ENCODE data around the gene GDPGP1.
"Not testable (repeated sequence)": the region's sequence is repeated elsewhere in the genome, so short reads cannot be mapped to it uniquely, and the experiment has no call there.

Gene GDPGP1

DNA sequence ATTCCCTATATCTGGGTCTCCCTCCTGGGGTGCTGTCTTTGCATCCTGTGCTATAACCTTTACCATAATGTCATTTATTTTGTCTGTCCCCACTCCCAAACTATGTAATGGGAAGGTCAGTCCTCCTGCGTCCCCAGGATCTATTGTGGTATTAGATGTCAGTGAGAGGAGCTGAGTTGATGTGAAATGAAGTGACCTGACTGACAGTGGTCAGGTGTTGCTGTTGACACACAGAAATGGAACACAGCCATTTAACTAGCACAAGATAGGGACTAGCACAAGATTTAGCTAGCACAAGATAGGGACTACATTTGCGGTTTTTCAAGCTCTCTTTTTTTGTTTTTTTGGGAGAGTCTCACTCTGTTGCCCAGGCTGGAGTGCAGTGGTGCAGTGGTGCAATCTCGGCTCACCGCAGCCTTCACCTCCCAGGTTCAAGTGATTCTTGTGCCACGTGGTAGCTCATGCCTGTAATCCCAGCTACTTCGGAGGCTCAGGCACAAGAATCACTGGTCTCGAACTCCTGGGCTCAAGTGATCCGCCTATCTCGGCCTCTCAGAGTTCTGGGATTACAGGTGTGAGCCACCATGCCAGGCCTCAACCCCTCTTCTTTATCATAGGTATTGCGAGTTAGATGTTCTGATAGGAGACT, 36.6 kb downstream of the GDPGP1 start:
- no peak for TF ChIP-seq ZNF274 (IDR thresholded peaks at IDR 0.05; ENCODE audit: low read depth, low read length)
- no peak overlapping the region for H3K4me3 ChIP-seq (ENCODE audit: low read length)

DNA sequence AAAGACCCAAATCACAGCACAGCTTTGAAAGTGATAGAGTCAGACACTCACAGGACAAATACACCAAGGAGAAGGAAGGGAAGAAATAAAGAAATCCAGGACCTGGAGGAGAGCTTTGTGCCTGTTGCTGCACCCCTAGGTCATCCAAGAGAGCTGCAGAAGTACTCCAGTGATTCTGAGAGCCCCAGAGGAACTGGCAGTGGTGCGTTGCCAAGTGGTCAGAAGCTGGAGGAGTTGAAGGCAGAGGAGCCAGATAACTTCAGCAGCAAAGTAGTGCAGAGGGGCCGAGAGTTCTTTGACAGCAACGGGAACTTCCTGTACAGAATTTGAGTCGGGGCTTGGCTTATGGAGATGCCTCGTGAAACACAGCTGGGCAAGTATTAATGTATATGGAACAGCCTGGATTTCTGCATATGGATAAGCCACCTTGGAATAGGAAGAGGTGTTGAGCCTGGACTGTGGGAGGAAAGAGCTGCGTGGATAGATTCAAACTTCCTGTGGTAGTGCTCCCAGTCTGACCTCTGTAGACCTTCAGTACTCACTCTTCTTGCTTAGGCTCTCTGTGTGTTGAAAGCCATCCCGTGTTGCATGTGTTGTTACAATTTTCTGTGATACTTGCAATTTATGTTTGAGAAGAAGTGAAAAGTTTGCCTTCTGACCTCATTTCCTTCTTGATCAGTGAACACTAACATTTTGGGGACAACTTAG, 37.6 kb downstream of the GDPGP1 start:
- no peak overlapping the region for H3K4me3 ChIP-seq (ENCODE audit: low read length)
- no peak for TF ChIP-seq ZNF274 (IDR thresholded peaks at IDR 0.05; ENCODE audit: low read depth, low read length)

DNA sequence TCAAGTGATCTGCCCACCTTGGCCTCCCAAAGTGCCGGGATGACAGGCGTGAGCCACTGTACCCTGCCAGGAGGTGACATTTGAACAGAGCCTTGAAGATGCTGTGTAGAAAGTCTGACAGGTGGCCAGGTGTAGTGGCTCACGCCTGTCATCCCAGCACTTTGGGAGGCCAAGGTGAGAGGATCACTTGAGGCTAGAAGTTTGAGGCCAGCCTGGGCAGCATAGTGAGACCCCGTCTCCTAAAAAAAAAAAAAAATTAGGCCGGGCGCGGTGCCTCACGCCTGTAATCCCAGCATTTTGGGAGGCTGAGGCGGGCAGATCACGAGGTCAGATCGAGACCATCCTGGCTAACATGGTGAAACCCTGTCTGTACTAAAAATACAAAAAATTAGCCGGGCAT, 44.5 kb downstream of the GDPGP1 start:
- not testable (repeated sequence) for H3K4me3 ChIP-seq (ENCODE audit: low read length)

DNA sequence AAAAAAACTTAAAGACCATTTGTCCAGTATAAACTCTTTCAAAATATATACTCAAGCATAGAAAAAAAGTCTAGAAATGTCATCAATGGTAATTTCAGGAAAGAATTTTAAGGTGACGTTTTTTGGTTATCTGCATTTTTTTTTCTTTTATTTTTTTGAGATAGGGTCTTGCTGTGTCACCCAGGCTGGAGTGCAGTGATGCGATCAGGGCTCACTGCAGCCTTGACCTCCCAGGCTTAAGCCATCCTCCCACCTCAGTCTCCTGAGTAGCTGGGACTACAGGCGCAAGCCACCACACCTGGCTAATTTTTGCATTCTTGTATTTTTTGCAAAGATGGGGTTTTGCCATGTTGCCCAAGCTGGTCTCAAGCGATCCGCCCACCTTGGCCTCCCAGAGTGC, 46.7 kb downstream of the GDPGP1 start:
- H3K4me3 ChIP-seq (ENCODE audit: low read length), result not testable (repeated sequence)

DNA sequence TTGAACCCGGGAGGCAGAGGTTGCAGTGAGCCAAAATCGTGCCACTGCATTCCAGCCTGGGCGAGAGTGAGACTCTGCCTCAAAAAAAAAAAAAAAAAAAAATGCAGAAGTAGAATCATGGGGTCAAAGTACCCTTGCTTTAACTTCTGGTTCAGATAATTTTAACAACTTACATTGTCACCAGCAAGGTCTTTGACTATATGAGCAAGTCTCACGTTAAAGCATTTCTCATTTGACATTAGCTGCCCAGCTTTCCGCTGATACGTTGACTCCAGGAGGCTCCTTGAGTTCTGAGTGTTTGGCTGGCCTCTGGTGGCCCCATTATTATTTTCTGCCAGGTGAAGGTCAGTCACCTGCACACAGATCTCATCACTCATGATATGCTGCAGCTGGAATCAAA, 47.6 kb downstream of the GDPGP1 start:
- H3K4me3 ChIP-seq (ENCODE audit: low read length), result not testable (repeated sequence)

DNA sequence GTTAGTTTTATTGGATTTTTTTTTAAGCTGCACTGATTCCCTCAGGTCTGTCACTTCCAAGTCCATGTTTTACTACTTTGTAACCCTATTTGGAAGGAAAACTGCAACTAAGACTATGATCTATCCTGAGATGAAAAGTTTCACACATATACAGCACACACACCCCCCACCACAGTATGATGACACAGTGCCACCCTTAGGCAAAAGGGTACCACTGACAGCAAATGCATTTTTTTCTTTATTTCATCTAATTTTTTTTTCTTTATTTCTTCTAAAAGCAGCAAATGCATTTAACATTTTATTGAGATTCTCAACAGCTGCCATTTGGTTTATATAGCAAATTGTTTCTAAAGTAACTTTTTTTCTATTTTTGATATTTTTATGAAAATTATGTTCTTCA, 52.7 kb downstream of the GDPGP1 start:
- H3K4me3 ChIP-seq (ENCODE audit: low read length), result no peak overlapping the region
- no peak for TF ChIP-seq ZNF274 (IDR thresholded peaks at IDR 0.05; ENCODE audit: low read depth, low read length)

DNA sequence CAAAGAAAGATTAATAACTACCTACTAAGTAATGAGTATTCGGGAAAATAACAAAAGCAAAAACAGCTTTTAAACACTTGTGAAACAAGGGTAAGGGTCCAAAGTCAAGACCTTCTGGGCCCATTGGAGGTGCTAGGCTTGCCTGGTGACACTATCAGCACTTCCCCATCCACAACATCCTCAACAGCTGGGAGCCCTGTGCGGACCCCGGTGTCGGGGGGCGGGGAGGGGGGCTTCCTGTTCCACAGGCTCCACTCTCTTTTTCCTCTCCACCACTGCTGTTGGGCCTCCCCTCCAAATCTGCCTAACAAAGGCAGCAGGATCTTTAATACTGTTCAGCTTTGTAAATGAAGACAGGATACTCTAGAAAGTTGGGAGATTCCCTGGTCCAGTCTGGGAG, 53.1 kb downstream of the GDPGP1 start:
- no peak overlapping the region for H3K4me3 ChIP-seq (ENCODE audit: low read length)
- TF ChIP-seq ZNF274 (IDR thresholded peaks at IDR 0.05; ENCODE audit: low read depth, low read length), result no peak

DNA sequence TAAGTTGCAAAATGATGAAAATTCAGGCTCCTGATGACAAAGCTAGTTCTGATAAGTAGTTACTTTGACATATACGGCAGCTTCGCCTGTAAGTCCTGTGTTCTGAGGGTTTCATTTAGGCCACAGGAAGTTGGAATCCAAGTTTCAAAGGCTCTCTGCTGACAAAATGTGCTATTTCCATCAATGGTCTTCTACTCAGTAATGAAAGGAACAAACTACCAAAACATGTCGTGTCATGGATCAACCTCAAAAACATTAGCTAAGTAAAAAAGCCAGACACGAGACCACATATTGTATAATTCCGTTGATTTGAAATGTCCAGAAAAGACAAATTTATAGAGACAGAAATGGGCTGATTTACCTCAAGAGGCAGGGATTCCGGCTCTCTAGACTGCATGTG, 53.9 kb downstream of the GDPGP1 start:
- H3K4me3 ChIP-seq (ENCODE audit: low read length), result no peak overlapping the region
- no peak for TF ChIP-seq ZNF274 (IDR thresholded peaks at IDR 0.05; ENCODE audit: low read depth, low read length)

DNA sequence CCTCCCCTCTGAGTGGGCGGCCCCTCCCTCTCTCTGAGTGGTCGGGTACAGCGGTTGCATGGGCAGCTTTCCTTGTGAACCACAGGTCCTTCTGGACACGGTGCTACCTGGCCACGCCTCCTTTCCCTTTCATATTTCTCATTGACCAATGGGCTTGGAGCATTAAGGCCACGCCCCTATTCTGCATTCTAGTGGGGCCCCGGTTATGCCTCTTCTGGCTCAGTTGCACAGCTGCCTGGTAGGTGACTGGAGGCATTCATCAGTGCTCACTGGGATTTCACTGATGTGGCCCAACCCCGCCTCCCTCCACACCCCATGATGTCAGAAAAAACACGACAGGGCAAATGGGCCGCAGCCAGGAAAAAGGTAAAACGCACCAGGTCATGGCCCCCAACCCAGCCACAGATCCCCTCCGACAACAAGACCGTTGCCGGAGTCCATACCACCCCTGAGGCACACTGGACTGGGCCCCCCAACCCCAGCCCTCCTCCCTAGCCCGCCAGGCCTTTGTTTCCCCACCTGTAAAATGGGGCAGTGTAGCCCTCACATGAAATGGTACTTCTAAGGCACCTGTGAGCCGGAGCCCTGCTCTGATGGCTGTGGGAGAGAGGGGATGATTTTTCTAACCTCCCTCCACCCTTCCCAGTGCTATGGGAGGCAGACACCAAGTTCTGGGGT, 57.8 kb downstream of the GDPGP1 start:
- TF ChIP-seq ZNF274 (IDR thresholded peaks at IDR 0.05; ENCODE audit: low read depth, low read length), result no peak
- no peak overlapping the region for H3K4me3 ChIP-seq (ENCODE audit: low read length)

DNA sequence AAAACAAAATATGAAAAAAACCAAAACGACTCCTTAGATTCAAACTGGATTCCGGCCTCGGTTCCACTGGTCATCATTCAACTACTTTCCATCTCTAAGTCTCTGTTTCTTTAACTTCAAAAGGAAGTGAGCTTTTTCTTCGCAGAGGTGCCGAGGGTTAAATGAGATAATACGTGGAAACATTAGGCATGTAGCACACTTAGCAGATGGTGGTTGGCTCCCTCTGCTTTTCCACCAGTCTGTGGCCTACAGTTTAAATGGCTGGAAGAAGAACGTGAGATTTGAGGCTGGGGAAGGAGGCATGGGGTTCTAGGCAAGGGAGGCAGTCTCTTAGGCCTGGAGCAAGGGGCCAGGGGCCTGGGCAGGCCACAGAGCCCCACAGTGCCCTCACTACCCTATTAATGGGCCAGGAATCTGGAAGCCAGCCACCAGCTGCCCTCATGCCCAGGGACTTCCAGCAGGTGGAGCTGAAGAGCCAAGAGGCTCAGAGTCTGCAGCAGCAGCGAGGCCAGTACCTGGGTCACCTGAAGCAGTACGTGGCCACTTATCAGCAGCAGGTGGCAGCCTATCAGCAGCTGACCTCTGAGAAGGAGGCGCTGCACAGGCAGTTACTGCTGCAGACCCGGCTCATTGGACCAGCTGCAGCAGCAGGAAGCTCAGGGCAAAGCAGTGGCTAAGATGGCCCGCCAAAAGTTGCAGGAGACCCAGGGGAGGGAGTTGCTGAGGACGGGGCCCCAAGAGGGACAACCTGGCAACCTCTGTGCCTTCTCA, 59.2 kb downstream of the GDPGP1 start:
- not testable (repeated sequence) for H3K4me3 ChIP-seq (ENCODE audit: low read length)

DNA sequence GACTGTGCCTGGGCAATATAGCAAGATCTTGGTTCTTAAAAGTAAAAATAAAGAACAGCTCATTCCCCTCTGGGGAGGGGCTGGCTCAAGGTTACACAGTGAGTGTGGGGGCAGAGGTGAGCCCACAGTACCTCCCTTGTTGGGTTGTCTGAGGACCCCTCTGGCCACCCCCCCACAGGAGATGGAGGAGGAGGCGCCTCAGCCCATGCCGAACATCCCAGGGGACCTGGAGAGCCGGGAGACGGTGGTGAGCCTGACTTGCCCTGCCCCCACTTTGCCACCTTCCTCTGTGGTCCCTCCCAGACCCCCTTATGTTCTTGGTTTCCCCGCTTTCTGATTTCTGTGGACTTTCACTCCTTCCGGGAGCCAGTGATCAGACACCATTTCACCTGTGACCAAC, 60.1 kb downstream of the GDPGP1 start:
- no peak overlapping the region for H3K4me3 ChIP-seq (ENCODE audit: low read length)
- TF ChIP-seq ZNF274 (IDR thresholded peaks at IDR 0.05; ENCODE audit: low read depth, low read length), result no peak

DNA sequence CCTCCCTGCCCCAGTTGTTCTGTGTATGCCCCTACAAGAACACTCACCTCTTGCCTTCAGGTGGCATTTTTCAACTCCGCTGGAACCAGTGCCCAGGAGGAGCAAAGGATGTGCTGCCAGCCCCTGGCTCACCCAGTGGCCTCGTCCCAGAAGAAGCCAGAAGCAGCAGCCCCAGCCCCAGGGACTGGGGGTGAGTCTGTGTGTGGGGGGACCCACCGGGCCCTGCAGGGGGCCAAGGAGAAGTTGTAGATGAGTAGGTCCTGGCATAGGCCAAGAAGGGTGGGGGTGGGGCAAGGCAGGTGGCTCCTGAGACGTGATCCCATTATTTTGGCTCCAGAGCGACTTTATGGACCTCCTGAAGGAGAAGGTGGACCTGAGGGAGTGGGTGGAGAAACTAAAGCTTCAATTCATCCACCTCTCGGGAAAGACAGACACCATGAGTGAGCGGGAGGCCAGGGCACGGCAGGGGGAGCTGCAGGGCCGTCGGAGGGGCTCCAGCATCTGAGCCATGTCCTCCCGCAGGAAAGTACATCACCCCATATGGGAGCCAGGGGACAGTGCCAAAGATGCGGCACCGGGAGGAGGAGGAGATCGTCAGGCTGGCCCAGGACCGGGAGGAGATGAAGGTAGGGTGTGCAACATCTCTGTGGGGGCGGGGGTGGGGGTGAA, 60.7 kb downstream of the GDPGP1 start:
- no peak overlapping the region for H3K4me3 ChIP-seq (ENCODE audit: low read length)
- no peak for TF ChIP-seq ZNF274 (IDR thresholded peaks at IDR 0.05; ENCODE audit: low read depth, low read length)

DNA sequence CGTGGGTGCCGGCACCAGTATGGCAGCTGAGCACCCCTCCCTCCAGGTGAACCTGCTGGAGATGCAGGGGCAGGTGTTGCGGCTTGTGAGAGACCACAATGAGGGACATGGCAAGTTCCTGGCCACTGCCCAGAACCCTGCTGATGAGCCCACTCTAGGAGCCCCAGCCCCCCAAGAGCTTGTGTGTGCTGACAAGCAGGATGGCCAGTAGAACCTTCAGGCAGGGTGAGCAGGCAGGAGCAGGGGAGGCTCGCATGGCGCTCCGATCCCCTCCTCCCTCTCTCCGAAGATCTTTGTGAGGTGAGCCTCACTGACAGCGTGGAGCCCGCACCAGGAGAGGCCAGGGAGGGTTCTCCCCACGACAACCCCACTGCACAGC, 61.2 kb downstream of the GDPGP1 start:
- H3K4me3 ChIP-seq (ENCODE audit: low read length), result no peak overlapping the region
- no peak for TF ChIP-seq ZNF274 (IDR thresholded peaks at IDR 0.05; ENCODE audit: low read depth, low read length)
